ENCODE data around the gene ARSB. TPM values are rescaled to one million over a fixed set of nuclear protein-coding genes. Genes with fewer than 3 reads are reported as not detected.

Gene ARSB
- total and polyA plus RNA-seq, 10 of the 15 experiments (the other 5 are each of a cell fraction or from before 2014, with no cell fraction given) = 1.2 to 8.2 (median 6.1) TPM

- Histone ChIP-seq H3K4me2 (ENCODE audit: control insufficient read depth, insufficient read depth) (peak overlapping the region; percentile 19), H3K36me3 (ENCODE audit: control insufficient read depth in 2 of 2, insufficient read depth in 2 of 2, low read length in 1 of 2) (no peaks in the 10 kb centered on the region; a peak in 2 of 4 replicates), H3K27me3 (replicated peaks in 1 of 2; ENCODE audit: control insufficient read depth in 2 of 2, insufficient read depth in 2 of 2, low read length in 1 of 2) (no peaks in the 10 kb centered on the region), H4K20me1 (ENCODE audit: control insufficient read depth, insufficient read depth) (no peaks in the 10 kb centered on the region), H3K4me1 (ENCODE audit: control insufficient read depth, insufficient read depth, low read length) (peaks cover 20% of the 10 kb centered on the region), H3K79me2 (ENCODE audit: control insufficient read depth, insufficient read depth, low read length) (no peaks in the 10 kb centered on the region), H3K9me3 (replicated peaks; ENCODE audit: control insufficient read depth, insufficient read depth, low read length) (no peaks in the 10 kb centered on the region), H2AFZ (ENCODE audit: control insufficient read depth, low read depth, low read length) (peak overlapping the region; percentile 33), H3K27ac (ENCODE audit: control insufficient read depth, insufficient read depth) (peak overlapping the region; percentile 55; the same call in 1 of the 2 replicates), H3K9ac (ENCODE audit: control insufficient read depth, insufficient read depth, low read length) (no peak overlapping the region), H3K4me3 (no peak overlapping the region)
- no peak for FAIRE-seq
- no TSS peak for BruUV-seq (replicated peaks)
- ChIA-PET CTCF (no interaction called here), POLR2A (no interaction called here), SMC1A (ENCODE audit: uncharacterized antibody, unreplicated experiment) (no interaction called here), RAD21 (ENCODE audit: unreplicated experiment) (interaction anchor here (0.6 kb wide), 2 partner anchors 37 to 180 kb away, joined by 3 read pairs; no protein-coding TSS in a partner anchor)
- intact Hi-C loops (cut with micrococcal nuclease; ENCODE audit: unreplicated experiment) (loop anchor here (2.0 kb wide), 1 partner anchor 46 kb away; no protein-coding TSS in a partner anchor), in situ Hi-C loops (cut with MboI) (no loop called here)
- ATAC-seq = peak; percentile 92
- DNase-seq (ENCODE audit: low read depth, low spot score) = no peak
- WGBS (ENCODE audit: insufficient coverage, insufficient replicate concordance, low lambda C conversion rate, missing lambda C conversion rate) = 30% methylated on average over 4 of the region's 4 CpGs
- TF ChIP-seq TAF1 (IDR thresholded peaks at IDR 0.05; ENCODE audit: borderline replicate concordance, low read depth, low read length) (no peak), RAD51 (IDR thresholded peaks at IDR 0.05) (peak; percentile 8; the same call in 1 of the 2 replicates), GABPA (IDR thresholded peaks at IDR 0.05; ENCODE audit: low read depth) (no peak), ZBTB11 (CRISPR knock-in tag; IDR thresholded peaks at IDR 0.05) (no peak), KLF5 (IDR thresholded peaks at IDR 0.05; ENCODE audit: partially characterized antibody) (no peak), BACH1 (IDR thresholded peaks at IDR 0.05; ENCODE audit: borderline replicate concordance) (no peak), IKZF2 (IDR thresholded peaks at IDR 0.05) (peak; percentile 14 to 46; a peak in 1 of 4 replicates), POU2F2 (IDR thresholded peaks at IDR 0.05; ENCODE audit: borderline replicate concordance, low read depth, low read length) (no peak), HCFC1 (IDR thresholded peaks at IDR 0.05; ENCODE audit: low read length) (no peak), CEBPZ (IDR thresholded peaks at IDR 0.05; ENCODE audit: low read depth, low read length) (no peak), CREB1 (IDR thresholded peaks at IDR 0.05; ENCODE audit: low read depth) (peak; percentile 81), NKRF (conservative IDR thresholded peaks at IDR 0.05) (no peak), TCF3 (IDR thresholded peaks at IDR 0.05; ENCODE audit: borderline replicate concordance, insufficient read depth, low read depth, low read length) (no peak), NFXL1 (IDR thresholded peaks at IDR 0.05; ENCODE audit: borderline replicate concordance) (no peak), CBX3 (IDR thresholded peaks at IDR 0.05; ENCODE audit: borderline replicate concordance, low read depth) (no peak), PML (IDR thresholded peaks at IDR 0.05; ENCODE audit: low read length) (no peak)
These were observed 31.9 kb downstream of the ARSB start for GRCh38 chr5:78953092-78953800.

Measured in GM12878 (cell line).